Measurements from ENCODE around the gene DELE1.

Gene DELE1

GRCh38 chr5:141898448-141899049, 25.1 kb upstream of the DELE1 start:
- TF ChIP-seq, protein P1, sequence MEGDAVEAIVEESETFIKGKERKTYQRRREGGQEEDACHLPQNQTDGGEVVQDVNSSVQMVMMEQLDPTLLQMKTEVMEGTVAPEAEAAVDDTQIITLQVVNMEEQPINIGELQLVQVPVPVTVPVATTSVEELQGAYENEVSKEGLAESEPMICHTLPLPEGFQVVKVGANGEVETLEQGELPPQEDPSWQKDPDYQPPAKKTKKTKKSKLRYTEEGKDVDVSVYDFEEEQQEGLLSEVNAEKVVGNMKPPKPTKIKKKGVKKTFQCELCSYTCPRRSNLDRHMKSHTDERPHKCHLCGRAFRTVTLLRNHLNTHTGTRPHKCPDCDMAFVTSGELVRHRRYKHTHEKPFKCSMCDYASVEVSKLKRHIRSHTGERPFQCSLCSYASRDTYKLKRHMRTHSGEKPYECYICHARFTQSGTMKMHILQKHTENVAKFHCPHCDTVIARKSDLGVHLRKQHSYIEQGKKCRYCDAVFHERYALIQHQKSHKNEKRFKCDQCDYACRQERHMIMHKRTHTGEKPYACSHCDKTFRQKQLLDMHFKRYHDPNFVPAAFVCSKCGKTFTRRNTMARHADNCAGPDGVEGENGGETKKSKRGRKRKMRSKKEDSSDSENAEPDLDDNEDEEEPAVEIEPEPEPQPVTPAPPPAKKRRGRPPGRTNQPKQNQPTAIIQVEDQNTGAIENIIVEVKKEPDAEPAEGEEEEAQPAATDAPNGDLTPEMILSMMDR (conservative IDR thresholded peaks at IDR 0.05; ENCODE audit: low read length): no peak
- no peak for TF ChIP-seq EZH2phosphoT487 (IDR thresholded peaks at IDR 0.05; ENCODE audit: borderline replicate concordance)
- H3K9me2 ChIP-seq (replicated peaks; ENCODE audit: low read depth, low read length): no peaks in the 10 kb centered on the region

GRCh38 chr5:141902015-141902814, 21.5 kb upstream of the DELE1 start:
- no peaks in the 10 kb centered on the region for H3K9me2 ChIP-seq (replicated peaks; ENCODE audit: low read depth, low read length)
- H4K20me1 ChIP-seq (ENCODE audit: insufficient read depth, low read length, poor library complexity, severe bottlenecking): no peaks in the 10 kb centered on the region
- H3K4me2 ChIP-seq (ENCODE audit: low read depth, low read length, poor library complexity, severe bottlenecking): no peak overlapping the region
- H3K9ac ChIP-seq (ENCODE audit: low read depth, low read length, poor library complexity, severe bottlenecking): no peak overlapping the region
- no peaks in the 10 kb centered on the region for H3F3A ChIP-seq (ENCODE audit: low read depth)
- no peaks in the 10 kb centered on the region for H3K27me3 ChIP-seq (ENCODE audit: insufficient read depth, low read length, poor library complexity, severe bottlenecking)
- TF ChIP-seq, protein P1 (conservative IDR thresholded peaks at IDR 0.05; ENCODE audit: low read length): no peak
- no peak for TF ChIP-seq EZH2phosphoT487 (IDR thresholded peaks at IDR 0.05; ENCODE audit: borderline replicate concordance)
- no peaks in the 10 kb centered on the region for H3K4me1 ChIP-seq (ENCODE audit: insufficient read depth, low read length, poor library complexity, severe bottlenecking)
- H3K79me2 ChIP-seq (ENCODE audit: insufficient read depth, low read length): no peaks in the 10 kb centered on the region
- H3K36me3 ChIP-seq (ENCODE audit: insufficient read depth, low read length): no peaks in the 10 kb centered on the region
- H3K4me3 ChIP-seq (ENCODE audit: low read length, poor library complexity, severe bottlenecking): no peak overlapping the region
- no peak overlapping the region for H2AFZ ChIP-seq (ENCODE audit: low read length)
- H3K9me3 ChIP-seq (ENCODE audit: insufficient read depth, low read depth, low read length): no peaks in the 10 kb centered on the region

More at GRCh38 chr5:141898448-141899049, 25.1 kb upstream of the DELE1 start:
- H3K79me2 ChIP-seq (ENCODE audit: insufficient read depth, low read length): no peaks in the 10 kb centered on the region
- H2AFZ ChIP-seq (ENCODE audit: low read length): peak overlapping the region; percentile 32; the same call in 1 of the 2 replicates
- no peaks in the 10 kb centered on the region for H4K20me1 ChIP-seq (ENCODE audit: insufficient read depth, low read length, poor library complexity, severe bottlenecking)
- H3K36me3 ChIP-seq (ENCODE audit: insufficient read depth, low read length): no peaks in the 10 kb centered on the region
- H3K9ac ChIP-seq (ENCODE audit: low read depth, low read length, poor library complexity, severe bottlenecking): no peak overlapping the region
- no peaks in the 10 kb centered on the region for H3K9me3 ChIP-seq (ENCODE audit: insufficient read depth, low read depth, low read length)
- no peak overlapping the region for H3K4me2 ChIP-seq (ENCODE audit: low read depth, low read length, poor library complexity, severe bottlenecking)
- H3K4me1 ChIP-seq (ENCODE audit: insufficient read depth, low read length, poor library complexity, severe bottlenecking): no peaks in the 10 kb centered on the region
- H3F3A ChIP-seq (ENCODE audit: low read depth): no peaks in the 10 kb centered on the region
- no peaks in the 10 kb centered on the region for H3K27me3 ChIP-seq (ENCODE audit: insufficient read depth, low read length, poor library complexity, severe bottlenecking)
- H3K4me3 ChIP-seq (ENCODE audit: low read length, poor library complexity, severe bottlenecking): no peak overlapping the region

GRCh38 chr5:141903261-141903660, 20.4 kb upstream of the DELE1 start:
- Histone ChIP-seq H3K9ac (ENCODE audit: low read depth, low read length, poor library complexity, severe bottlenecking) (no peak overlapping the region), H3K9me3 (ENCODE audit: insufficient read depth, low read depth, low read length) (no peaks in the 10 kb centered on the region), H3K79me2 (ENCODE audit: insufficient read depth, low read length) (no peaks in the 10 kb centered on the region), H3F3A (ENCODE audit: low read depth) (no peaks in the 10 kb centered on the region), H3K4me3 (ENCODE audit: low read length, poor library complexity, severe bottlenecking) (no peak overlapping the region), H4K20me1 (ENCODE audit: insufficient read depth, low read length, poor library complexity, severe bottlenecking) (no peaks in the 10 kb centered on the region), H3K4me1 (ENCODE audit: insufficient read depth, low read length, poor library complexity, severe bottlenecking) (no peaks in the 10 kb centered on the region), H3K4me2 (ENCODE audit: low read depth, low read length, poor library complexity, severe bottlenecking) (no peak overlapping the region), H3K9me2 (replicated peaks; ENCODE audit: low read depth, low read length) (no peaks in the 10 kb centered on the region), H3K36me3 (ENCODE audit: insufficient read depth, low read length) (no peaks in the 10 kb centered on the region), H2AFZ (ENCODE audit: low read length) (no peak overlapping the region), H3K27me3 (ENCODE audit: insufficient read depth, low read length, poor library complexity, severe bottlenecking) (no peaks in the 10 kb centered on the region)
- no peak for TF ChIP-seq EZH2phosphoT487 (IDR thresholded peaks at IDR 0.05; ENCODE audit: borderline replicate concordance)
- TF ChIP-seq, protein P1 (conservative IDR thresholded peaks at IDR 0.05; ENCODE audit: low read length): no peak
